A549 treated with AZD9567 at 1 μM for 4 hours (cell line): ENCODE data around the gene CYCS. TPM values are rescaled to one million over a fixed set of nuclear protein-coding genes. Genes with fewer than 3 reads are reported as not detected.

ENCODE experiments used
- total RNA-seq: library from RNA; stranded (reverse); fragments of 200-300 nt; extraction: Qiagen RNA extraction; gene quantifications from 5 replicates; pipeline ENCODE4 v1.2.3, GENCODE V29; 2022; ENCODE audit not compliant: insufficient read depth

Gene CYCS
- total RNA-seq, result 238 to 294 TPM (median 261 TPM) in 5 replicates

GRCh38 chr7:25125137-25125946 is at the start of gene CYCS:
TSS of gene CYCS (minus strand) at chr7:25125260. CDS start at chr7:25124119, 1,141 bp downstream.

Other genes starting within 250 kb of the CYCS start
- gene OSBPL3, start 145.1 kb downstream of the CYCS start, total RNA-seq, result 9.0 to 13.3 TPM (median 11.7 TPM) in 5 replicates
- not detected in 5 replicates for gene NPVF, start 103.2 kb upstream of the CYCS start, total RNA-seq